Neural cell (in vitro differentiated cells): ENCODE results near the gene TMEM258. TPM values are rescaled to one million over a fixed set of nuclear protein-coding genes. Genes with fewer than 3 reads are reported as not detected.

Source experiments
- H2AFZ ChIP-seq: fragments of 200-600, 300-800 bp; sonication (generic), shearing (Covaris generic); 2 replicates; pipeline ENCODE4 v1.6.0; 2014; ENCODE audit warnings: low read depth, mild to moderate bottlenecking, antibody characterized with exemption, low read length, moderate library complexity
- H3F3A ChIP-seq: fragments of 200-600 bp; shearing (Covaris generic); 2 replicates; pipeline ENCODE4 v1.6.1; 2016; ENCODE audit warnings: mild to moderate bottlenecking, moderate library complexity, mixed read lengths, antibody characterized with exemption, low read length; ENCODE audit not compliant: insufficient read depth, poor library complexity, severe bottlenecking
- H3K27ac ChIP-seq: fragments of 200-600, 300-800 bp; sonication (generic), shearing (Covaris generic); 2 replicates; pipeline ENCODE4 v1.5.1; 2014; ENCODE audit warnings: mild to moderate bottlenecking, low read length, moderate library complexity
- H3K27me3 ChIP-seq: fragments of 300-800, 200-600 bp; sonication (generic), shearing (Covaris generic); 2 replicates; pipeline ENCODE4 v1.6.0; 2014; ENCODE audit warnings: mild to moderate bottlenecking, low read depth, low read length, moderate library complexity; ENCODE audit not compliant: insufficient read depth
- H3K36me3 ChIP-seq: fragments of 300-800, 200-600 bp; sonication (generic), shearing (Covaris generic); 2 replicates; pipeline ENCODE4 v1.5.1; 2014; ENCODE audit warnings: mild to moderate bottlenecking, antibody characterized with exemption, low read length, moderate library complexity; ENCODE audit not compliant: insufficient read depth
- H3K4me2 ChIP-seq: fragments of 300-800, 200-600 bp; sonication (generic), shearing (Covaris generic); 2 replicates; pipeline ENCODE4 v1.6.0; 2014; ENCODE audit warnings: mild to moderate bottlenecking, low read length
- H3K4me3 ChIP-seq: fragments of 300-800, 200-600 bp; sonication (generic), shearing (Covaris generic); 2 replicates; pipeline ENCODE4 v1.5.1; 2014; ENCODE audit warnings: mild to moderate bottlenecking, low read length, moderate library complexity
- H3K79me2 ChIP-seq: fragments of 200-600 bp; shearing (Covaris generic); replicated peaks from 2 replicates; pipeline ENCODE4 v1.6.0; 2014; ENCODE audit warnings: mild to moderate bottlenecking, low read length, moderate library complexity; ENCODE audit not compliant: insufficient read depth
- H3K9ac ChIP-seq: fragments of 300-800, 200-600 bp; sonication (generic), shearing (Covaris generic); 2 replicates; pipeline ENCODE4 v1.6.1; 2016; ENCODE audit warnings: mild to moderate bottlenecking, low read length, mixed read lengths
- H3K9me2 ChIP-seq: fragments of 200-600 bp; shearing (Covaris generic); 2 replicates; pipeline ENCODE4 v1.6.1; 2016; ENCODE audit warnings: mild to moderate bottlenecking, low read length, mixed read lengths; ENCODE audit not compliant: insufficient read depth
- H3K9me3 ChIP-seq: fragments of 200-600, 300-800 bp; sonication (generic), shearing (Covaris generic); 2 replicates; pipeline ENCODE4 v1.6.1; 2016; ENCODE audit warnings: mild to moderate bottlenecking, mixed run types, low read length, moderate library complexity, mixed read lengths
- H4K20me1 ChIP-seq: fragments of 200-600 bp; shearing (Covaris generic); 2 replicates; pipeline ENCODE4 v1.6.1; 2016; ENCODE audit warnings: mild to moderate bottlenecking, mixed run types; ENCODE audit not compliant: insufficient read depth
- EP300 ChIP-seq: fragments of 450-650 bp; conservative IDR thresholded peaks from 2 replicates; pipeline ENCODE4 v1.6.1; 2014; ENCODE audit warnings: antibody characterized with exemption, mild to moderate bottlenecking, moderate library complexity; ENCODE audit not compliant: poor library complexity, severe bottlenecking
- EZH2 ChIP-seq: fragments of 200-600, 300-800 bp; shearing (Covaris generic), sonication (generic); IDR thresholded peaks from 2 replicates; pipeline ENCODE4 v1.6.1; 2014; ENCODE audit warnings: antibody characterized with exemption, low read length, borderline replicate concordance, mild to moderate bottlenecking; ENCODE audit not compliant: insufficient read depth, poor library complexity, severe bottlenecking
- MXI1 ChIP-seq: fragments of 450-650 bp; conservative IDR thresholded peaks from 2 replicates; pipeline ENCODE4 v1.6.1; 2014; ENCODE audit warnings: antibody characterized with exemption, mild to moderate bottlenecking; ENCODE audit not compliant: poor library complexity, severe bottlenecking
- POLR2AphosphoS5 ChIP-seq: IDR thresholded peaks from 2 replicates; pipeline ENCODE4 v1.6.1; 2012
- RAD21 ChIP-seq: fragments of 450-650 bp; conservative IDR thresholded peaks from 2 replicates; pipeline ENCODE4 v1.6.1; 2014; ENCODE audit warnings: antibody characterized with exemption, mild to moderate bottlenecking, moderate library complexity
- REST ChIP-seq: IDR thresholded peaks from 2 replicates; pipeline ENCODE4 v1.6.1; 2012; ENCODE audit warnings: borderline replicate concordance
- SMC3 ChIP-seq: fragments of 450-650 bp; conservative IDR thresholded peaks from 2 replicates; pipeline ENCODE4 v1.6.1; 2014; ENCODE audit warnings: antibody characterized with exemption, mild to moderate bottlenecking, moderate library complexity; ENCODE audit not compliant: poor library complexity
- TAF1 ChIP-seq: IDR thresholded peaks from 2 replicates; pipeline ENCODE4 v1.6.1; 2012; ENCODE audit warnings: low read depth
- polyA plus RNA-seq: library from polyadenylated mRNA; depleted of rRNA; stranded (reverse); fragments of >200 nt; gene quantifications from 2 replicates; pipeline ENCODE4 v1.2.3, GENCODE V29; 2014
- TF ChIP-seq, protein P1 (sequence below): fragments of 450-650 bp; IDR thresholded peaks from 2 replicates; pipeline ENCODE4 v1.5.1; 2014; ENCODE audit warnings: antibody characterized with exemption, mild to moderate bottlenecking, moderate library complexity; ENCODE audit not compliant: poor library complexity, severe bottlenecking

TMEM258 gene
- polyA plus RNA-seq, 1 donor from 2014 or later: 134 TPM

- no peaks in the 10 kb centered on the region for H3K27me3 ChIP-seq
- no peak overlapping the region for H3K27ac ChIP-seq
- H3K79me2 ChIP-seq: no peaks in the 10 kb centered on the region
- no peaks in the 10 kb centered on the region for H3K36me3 ChIP-seq
- no peaks in the 10 kb centered on the region for H4K20me1 ChIP-seq
- H3K9ac ChIP-seq: no peak overlapping the region
- no peaks in the 10 kb centered on the region for H3K9me3 ChIP-seq
- no peak overlapping the region for H3K4me2 ChIP-seq
- no peak overlapping the region for H3K4me3 ChIP-seq
- TF ChIP-seq REST (no peak), SMC3 (no peak), EP300 (no peak), EZH2 (no peak), RAD21 (no peak)
- TF ChIP-seq, protein P1, sequence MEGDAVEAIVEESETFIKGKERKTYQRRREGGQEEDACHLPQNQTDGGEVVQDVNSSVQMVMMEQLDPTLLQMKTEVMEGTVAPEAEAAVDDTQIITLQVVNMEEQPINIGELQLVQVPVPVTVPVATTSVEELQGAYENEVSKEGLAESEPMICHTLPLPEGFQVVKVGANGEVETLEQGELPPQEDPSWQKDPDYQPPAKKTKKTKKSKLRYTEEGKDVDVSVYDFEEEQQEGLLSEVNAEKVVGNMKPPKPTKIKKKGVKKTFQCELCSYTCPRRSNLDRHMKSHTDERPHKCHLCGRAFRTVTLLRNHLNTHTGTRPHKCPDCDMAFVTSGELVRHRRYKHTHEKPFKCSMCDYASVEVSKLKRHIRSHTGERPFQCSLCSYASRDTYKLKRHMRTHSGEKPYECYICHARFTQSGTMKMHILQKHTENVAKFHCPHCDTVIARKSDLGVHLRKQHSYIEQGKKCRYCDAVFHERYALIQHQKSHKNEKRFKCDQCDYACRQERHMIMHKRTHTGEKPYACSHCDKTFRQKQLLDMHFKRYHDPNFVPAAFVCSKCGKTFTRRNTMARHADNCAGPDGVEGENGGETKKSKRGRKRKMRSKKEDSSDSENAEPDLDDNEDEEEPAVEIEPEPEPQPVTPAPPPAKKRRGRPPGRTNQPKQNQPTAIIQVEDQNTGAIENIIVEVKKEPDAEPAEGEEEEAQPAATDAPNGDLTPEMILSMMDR: no peak
- H2AFZ ChIP-seq: no peak overlapping the region
- no peaks in the 10 kb centered on the region for H3F3A ChIP-seq
- H3K9me2 ChIP-seq: no peaks in the 10 kb centered on the region
Observed at GRCh38 chr11:61774411-61774810, 18.0 kb downstream of the TMEM258 start.

DNA sequence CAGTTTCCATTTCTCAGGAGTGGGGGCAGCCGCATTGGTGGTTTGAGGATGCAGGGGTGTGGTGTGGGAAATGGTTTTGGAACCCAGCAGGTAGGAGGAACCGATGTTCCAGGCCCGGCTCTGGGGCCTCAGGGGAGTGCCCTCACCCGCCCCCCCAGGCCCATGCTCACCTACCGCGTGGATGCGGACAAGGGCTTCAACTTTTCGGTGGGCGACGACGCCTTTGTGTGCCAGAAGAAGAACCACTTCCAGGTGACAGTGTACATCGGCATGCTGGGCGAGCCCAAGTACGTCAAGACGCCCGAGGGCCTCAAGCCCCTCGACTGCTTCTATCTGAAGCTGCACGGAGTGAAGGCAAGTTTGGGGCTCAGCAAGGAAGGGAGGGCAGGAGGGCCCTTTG lies 18.6 kb downstream of the TMEM258 start:
- H3K9me2 ChIP-seq: no peaks in the 10 kb centered on the region
- H3K36me3 ChIP-seq: no peaks in the 10 kb centered on the region
- peak overlapping the region; percentile 24 for H3K27ac ChIP-seq
- H2AFZ ChIP-seq: no peak overlapping the region
- H3K9me3 ChIP-seq: no peaks in the 10 kb centered on the region
- H3K79me2 ChIP-seq: no peaks in the 10 kb centered on the region
- H3K9ac ChIP-seq: no peak overlapping the region
- peak overlapping the region; percentile 19 for H3K4me2 ChIP-seq
- H3K27me3 ChIP-seq: no peaks in the 10 kb centered on the region
- no peak for TF ChIP-seq EZH2
- no peak for TF ChIP-seq POLR2AphosphoS5
- TF ChIP-seq, protein P1: no peak
- no peak for TF ChIP-seq MXI1
- no peak for TF ChIP-seq RAD21
- no peak for TF ChIP-seq SMC3
- TF ChIP-seq EP300: no peak
- no peak for TF ChIP-seq REST
- no peak for TF ChIP-seq TAF1
- no peaks in the 10 kb centered on the region for H3F3A ChIP-seq
- no peaks in the 10 kb centered on the region for H4K20me1 ChIP-seq
- H3K4me3 ChIP-seq: peak overlapping the region; percentile 41
